Subcutaneous adipose tissue (tissue), 4 donors: ENCODE data around the gene ZMYND10. TPM values are rescaled to one million over a fixed set of nuclear protein-coding genes. Genes with fewer than 3 reads are reported as not detected.

Experiments
- total RNA-seq, 4 donors: library from RNA; depleted of rRNA; stranded (reverse); fragments of >200 nt; gene quantifications; one replicate each; pipeline ENCODE4 v1.1.0, GENCODE V29; 2016
- TF ChIP-seq, protein P1 (sequence below): fragments of 450-650 bp; IDR thresholded peaks from one replicate; pipeline ENCODE4 v1.5.1; 2016; ENCODE audit warnings: low read depth, mild to moderate bottlenecking, control low read depth, antibody characterized with exemption, moderate library complexity

ZMYND10 gene
- total RNA-seq, 4 donors from 2014 or later, result 1.5 TPM; not detected in 3

- TF ChIP-seq, protein P1, sequence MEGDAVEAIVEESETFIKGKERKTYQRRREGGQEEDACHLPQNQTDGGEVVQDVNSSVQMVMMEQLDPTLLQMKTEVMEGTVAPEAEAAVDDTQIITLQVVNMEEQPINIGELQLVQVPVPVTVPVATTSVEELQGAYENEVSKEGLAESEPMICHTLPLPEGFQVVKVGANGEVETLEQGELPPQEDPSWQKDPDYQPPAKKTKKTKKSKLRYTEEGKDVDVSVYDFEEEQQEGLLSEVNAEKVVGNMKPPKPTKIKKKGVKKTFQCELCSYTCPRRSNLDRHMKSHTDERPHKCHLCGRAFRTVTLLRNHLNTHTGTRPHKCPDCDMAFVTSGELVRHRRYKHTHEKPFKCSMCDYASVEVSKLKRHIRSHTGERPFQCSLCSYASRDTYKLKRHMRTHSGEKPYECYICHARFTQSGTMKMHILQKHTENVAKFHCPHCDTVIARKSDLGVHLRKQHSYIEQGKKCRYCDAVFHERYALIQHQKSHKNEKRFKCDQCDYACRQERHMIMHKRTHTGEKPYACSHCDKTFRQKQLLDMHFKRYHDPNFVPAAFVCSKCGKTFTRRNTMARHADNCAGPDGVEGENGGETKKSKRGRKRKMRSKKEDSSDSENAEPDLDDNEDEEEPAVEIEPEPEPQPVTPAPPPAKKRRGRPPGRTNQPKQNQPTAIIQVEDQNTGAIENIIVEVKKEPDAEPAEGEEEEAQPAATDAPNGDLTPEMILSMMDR, result no peak
Measured at GRCh38 chr3:50319894-50320625, 25.5 kb downstream of the ZMYND10 start.

DNA sequence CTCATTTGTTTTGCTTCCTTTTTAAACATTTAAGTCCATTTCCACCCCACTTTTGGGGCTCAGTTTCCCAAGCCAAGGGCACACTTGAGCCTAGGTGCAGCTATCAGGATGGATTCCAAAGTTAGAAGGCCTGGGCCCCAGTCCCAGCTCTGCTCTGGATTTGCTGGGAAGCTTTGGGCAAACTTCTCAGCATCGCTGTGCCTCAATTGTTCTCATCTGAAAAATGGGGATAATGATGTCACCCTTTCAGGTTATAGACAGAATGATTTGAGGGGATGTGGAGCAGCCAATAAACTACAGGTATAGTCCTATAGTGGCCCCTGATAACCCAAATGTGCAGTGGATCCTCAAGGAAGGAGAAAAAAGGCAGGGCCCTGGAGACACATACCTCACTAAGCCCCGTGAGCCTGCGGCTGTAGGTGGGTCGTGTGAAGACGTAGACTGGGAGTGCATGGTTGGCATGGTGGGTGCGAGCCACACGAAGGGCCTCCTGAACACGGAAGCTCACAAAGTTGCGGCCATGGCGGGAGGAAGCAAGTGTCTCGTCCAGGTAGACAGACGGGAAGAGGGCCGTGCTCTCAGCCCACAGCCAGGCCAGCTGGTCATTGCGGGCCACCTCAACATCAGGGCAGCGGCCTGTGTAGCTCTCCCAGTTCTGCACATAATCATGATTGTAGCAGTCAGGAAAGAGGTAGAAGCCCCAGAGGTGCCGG is 26.2 kb downstream of the ZMYND10 start:
- TF ChIP-seq, protein P1, result no peak

GRCh38 chr3:50318615-50319014 is 26.9 kb downstream of the ZMYND10 start:
- TF ChIP-seq, protein P1, result no peak

GRCh38 chr3:50318163-50318562 is 27.4 kb downstream of the ZMYND10 start:
- TF ChIP-seq, protein P1, result no peak

GRCh38 chr3:50317300-50317699 is 28.2 kb downstream of the ZMYND10 start:
- TF ChIP-seq, protein P1, result no peak

- TF ChIP-seq, protein P1, result no peak
Measured at GRCh38 chr3:50316657-50317242, 28.8 kb downstream of the ZMYND10 start.

DNA sequence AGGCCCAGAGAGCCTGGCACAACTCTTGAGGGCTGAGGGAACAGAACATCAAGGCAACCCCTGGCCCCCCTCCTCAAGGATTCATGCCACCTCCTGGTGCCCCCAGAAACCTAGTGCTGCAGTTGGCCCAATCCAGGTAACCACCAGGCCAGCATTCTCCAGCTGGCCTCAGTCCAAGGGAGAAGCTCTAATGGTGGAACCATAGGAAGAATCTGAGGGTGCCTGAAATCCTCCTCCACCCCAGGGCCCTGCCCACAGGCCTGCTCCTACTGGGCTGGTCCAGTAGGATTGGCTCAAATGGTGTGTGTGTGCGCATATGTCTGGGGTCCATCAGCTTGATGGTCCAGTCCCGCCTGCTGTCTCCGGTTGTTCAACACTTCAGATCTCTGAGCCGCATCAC is 30.7 kb downstream of the ZMYND10 start:
- TF ChIP-seq, protein P1, result no peak
